Endothelial cell of umbilical vein (primary cell): ENCODE measurements around the gene CCDC60. TPM values are rescaled to one million over a fixed set of nuclear protein-coding genes. Genes with fewer than 3 reads are reported as not detected.

Experiments used
- BruUV-seq: library from RNA; stranded (reverse); fragments of 400-500 nt; replicated peaks from 2 replicates; lab custom pipeline; 2021; lab: Mats Ljungman, UMichigan
- CTCF ChIA-PET: fragments of 300-600, 350-600 bp; sonication (Branson Sonifier 250); formaldehyde crosslinking; loops from one replicate; lab custom pipeline; 2021; ENCODE audit warnings: antibody characterized with exemption, inconsistent platforms; lab: Charles Lee
- POLR2A ChIA-PET: fragments of 300-600, 350-600 bp; sonication (Branson Sonifier 250); formaldehyde crosslinking; loops from one replicate; lab custom pipeline; 2021; ENCODE audit warnings: antibody characterized with exemption, inconsistent platforms; lab: Charles Lee
- DNase-seq: peaks from one replicate; pipeline ENCODE4 v3.0.0-alpha.2; 2011; ENCODE audit warnings: low read depth, low spot score
- FAIRE-seq: peaks from 2 replicates; lab custom pipeline; 2011; peaks lifted over from hg19 to GRCh38; lab: Jason Lieb, UNC
- H2AFZ ChIP-seq: 2 replicates; pipeline ENCODE4 v1.6.0; 2012; ENCODE audit warnings: low read depth, low read length, control low read depth, inconsistent platforms
- H3K27ac ChIP-seq: 2 replicates; pipeline ENCODE4 v1.5.1; 2011; ENCODE audit warnings: low read depth, mild to moderate bottlenecking, control low read depth, low read length, moderate library complexity; ENCODE audit not compliant: insufficient read depth
- H3K27me3 ChIP-seq, 2 experiments: 2 replicates each; pipeline versions ENCODE4 v1.6.0 to v1.6.1; 2011; ENCODE audit warnings: low read length in 2 of 2, mixed read lengths in 1 of 2; ENCODE audit not compliant: control insufficient read depth in 2 of 2, insufficient read depth in 2 of 2
- H3K36me3 ChIP-seq, 2 experiments: 2 replicates in 1 of 2; 3 replicates in 1 of 2; pipeline ENCODE4 v1.5.1; 2011; ENCODE audit warnings: low read length in 2 of 2, mild to moderate bottlenecking in 1 of 2, moderate library complexity in 1 of 2; ENCODE audit not compliant: control insufficient read depth in 2 of 2, insufficient read depth in 2 of 2; ENCODE audit errors: extremely low read depth in 1 of 2
- H3K4me1 ChIP-seq: 3 replicates; pipeline ENCODE4 v1.5.1; 2011; ENCODE audit warnings: mild to moderate bottlenecking, low read length; ENCODE audit not compliant: control insufficient read depth, insufficient read depth; ENCODE audit errors: extremely low read depth
- H3K4me2 ChIP-seq: 2 replicates; pipeline ENCODE4 v1.6.1; 2011; ENCODE audit warnings: low read length, control low read depth, mixed read lengths; ENCODE audit not compliant: insufficient read depth
- H3K4me3 ChIP-seq, 3 experiments: fragments of 200-600 bp in 1 of 3; sonication (generic), shearing (Covaris generic) in 1 of 3; replicated peaks in 1 of 3; 2 replicates each; pipeline ENCODE4 v1.5.1; 2011 to 2016; ENCODE audit warnings: control low read depth in 3 of 3, low read length in 3 of 3, mild to moderate bottlenecking in 2 of 3, inconsistent platforms in 1 of 3, low read depth in 1 of 3, moderate library complexity in 1 of 3; ENCODE audit not compliant: insufficient read depth in 1 of 3
- H3K79me2 ChIP-seq: 2 replicates; pipeline ENCODE4 v1.6.0; 2012; ENCODE audit warnings: low read length, inconsistent platforms; ENCODE audit not compliant: control insufficient read depth, insufficient read depth
- H3K9ac ChIP-seq: replicated peaks from 2 replicates; pipeline ENCODE3; 2011; ENCODE audit warnings: low read length, control low read depth; ENCODE audit not compliant: insufficient read depth; ENCODE audit errors: extremely low read depth
- H3K9me1 ChIP-seq: replicated peaks from 3 replicates; pipeline ENCODE4 v1.6.0; 2011; ENCODE audit warnings: mild to moderate bottlenecking, low read length; ENCODE audit not compliant: control insufficient read depth, insufficient read depth; ENCODE audit errors: extremely low read depth
- H3K9me3 ChIP-seq: replicated peaks from 2 replicates; pipeline ENCODE4 v1.5.1; 2012; ENCODE audit warnings: low read length, inconsistent platforms; ENCODE audit not compliant: control insufficient read depth, insufficient read depth
- H4K20me1 ChIP-seq: replicated peaks from 2 replicates; pipeline ENCODE3; 2011; ENCODE audit warnings: mild to moderate bottlenecking, low read length; ENCODE audit not compliant: control insufficient read depth, insufficient read depth; ENCODE audit errors: extremely low read depth
- CTCF ChIP-seq, 2 donors: IDR thresholded peaks; 1 replicate in 1 of 2; 2 replicates in 1 of 2; pipeline ENCODE4 v1.5.1; 2011; ENCODE audit warnings: low read length in 2 of 2, mild to moderate bottlenecking in 2 of 2, moderate library complexity in 2 of 2, control low read depth in 1 of 2, inconsistent platforms in 1 of 2, low read depth in 1 of 2; ENCODE audit not compliant: insufficient read depth in 1 of 2; ENCODE audit errors: extremely low read depth in 1 of 2
- MYC ChIP-seq: IDR thresholded peaks from one replicate; pipeline ENCODE4 v1.6.1; 2011; ENCODE audit warnings: mild to moderate bottlenecking, low read depth, low read length
- POLR2AphosphoS5 ChIP-seq: IDR thresholded peaks from 2 replicates; pipeline ENCODE4 v1.6.1; 2012; ENCODE audit warnings: low read depth, mild to moderate bottlenecking, control low read depth, low read length, moderate library complexity; ENCODE audit not compliant: insufficient read depth
- dilution Hi-C: fragments of 300-500 bp; cut with MboI; formaldehyde crosslinking; loops from one replicate; pipeline ENCODE4 v1.15.0; 2019; ENCODE audit warnings: low sequenced_read_pairs; ENCODE audit not compliant: extremely low pct_ligation_motif_present
- intact Hi-C: fragments of 100-400 bp; cut with micrococcal nuclease; formaldehyde crosslinking; loops from one replicate; pipeline ENCODE4 v1.10.0; 2022
- polyA plus RNA-seq, 4 experiments: library from polyadenylated mRNA; depleted of rRNA in 3 of 4; stranded (reverse) in 3 of 4; unstranded in 1 of 4; fragments of >200 nt; gene quantifications; 2 replicates each; pipeline versions ENCODE4 v1.2.1 to v1.2.3, GENCODE V29; 2011 to 2012; ENCODE audit warnings: missing spikeins in 1 of 4
- total RNA-seq: library from RNA; stranded (reverse); gene quantifications from 2 replicates; pipeline ENCODE4 v1.2.3, GENCODE V29; 2021

The CCDC60 gene
- total and polyA plus RNA-seq, 2 donors (not counting 3 experiments of a cell fraction or from before 2014, with no cell fraction given): not detected

- Histone ChIP-seq H2AFZ (no peak overlapping the region), H3K9ac (no peak overlapping the region), H3K4me1 (no peaks in the 10 kb centered on the region), H3K27me3 (no peaks in the 10 kb centered on the region), H3K9me1 (no peaks in the 10 kb centered on the region), H3K36me3 (no peaks in the 10 kb centered on the region), H3K4me3 (no peak overlapping the region), H3K79me2 (no peaks in the 10 kb centered on the region), H4K20me1 (no peaks in the 10 kb centered on the region), H3K27ac (no peak overlapping the region), H3K9me3 (no peaks in the 10 kb centered on the region), H3K4me2 (no peak overlapping the region)
- intact Hi-C loops (no loop called here), dilution Hi-C loops (no loop called here)
- BruUV-seq: no TSS peak
- POLR2A ChIA-PET: interaction anchor here (0.6 kb wide), 1 partner anchor 378 kb away, joined by 3 read pairs; no protein-coding TSS in a partner anchor
- CTCF ChIA-PET: interaction anchor here (0.6 to 4.4 kb wide), 21 partner anchors 8 to 1291 kb away, joined by 3 to 84 read pairs (median 5); partner anchors contain the start of gene HSPB8
- DNase-seq: no peak
- TF ChIP-seq POLR2AphosphoS5: no peak
- no peak for FAIRE-seq
These were observed 77.8 kb downstream of the CCDC60 start for GRCh38 chr12:119412306-119412705.

- Histone ChIP-seq H3K9me1 (no peaks in the 10 kb centered on the region), H3K27me3 (no peaks in the 10 kb centered on the region), H4K20me1 (no peaks in the 10 kb centered on the region), H3K4me1 (no peaks in the 10 kb centered on the region), H3K9ac (no peak overlapping the region), H2AFZ (no peak overlapping the region), H3K4me2 (no peak overlapping the region), H3K79me2 (no peaks in the 10 kb centered on the region), H3K36me3 (no peaks in the 10 kb centered on the region), H3K27ac (no peak overlapping the region), H3K4me3 (no peak overlapping the region), H3K9me3 (no peaks in the 10 kb centered on the region)
- peak; percentile 79 to 80 for TF ChIP-seq CTCF (IDR thresholded peaks at IDR 0.05; ENCODE audit: extremely low read depth in 1 of 2, insufficient read depth in 1 of 2, low read depth in 1 of 2, low read length in 2 of 2)
- no peak for TF ChIP-seq MYC
- peak; percentile 68 for DNase-seq
- dilution Hi-C loops (no loop called here), intact Hi-C loops (loop anchor here (1.0 kb wide), 3 partner anchors 298 to 1008 kb away; no protein-coding TSS in a partner anchor)
- no TSS peak for BruUV-seq
- POLR2A ChIA-PET: no interaction called here
- CTCF ChIA-PET: interaction anchor here (0.6 to 4.4 kb wide), 29 partner anchors 9 to 1292 kb away, joined by 3 to 84 read pairs (median 5); partner anchors contain the start of gene HSPB8
- peak; percentile 89 for FAIRE-seq
These were observed 78.6 kb downstream of the CCDC60 start for GRCh38 chr12:119412811-119413794.
